ENCODE data around the gene ARHGEF40. TPM values are rescaled to one million over a fixed set of nuclear protein-coding genes. Genes with fewer than 3 reads are reported as not detected.

ARHGEF40 gene
- total RNA-seq, 1 donor from 2014 or later, result 21.2 TPM

Small RNA genes within 50 kb of the gene (microRNA-seq; reads per million reads assigned to microRNA genes)
- not detected for gene MIR6717

Other genes with a start within 250 kb of the ARHGEF40 start
- gene RNASE3, start 178.9 kb upstream of the ARHGEF40 start, total RNA-seq, result not detected
- 2.5 TPM for gene RNASE2, start 114.8 kb upstream of the ARHGEF40 start, total RNA-seq
- gene METTL17, start 80.3 kb upstream of the ARHGEF40 start, total RNA-seq, result 41.7 TPM
- not detected for gene SLC39A2, start 71.0 kb upstream of the ARHGEF40 start, total RNA-seq
- gene NDRG2, start 45.2 kb upstream of the ARHGEF40 start, total RNA-seq, result 327 TPM
- gene TPPP2, start 40.1 kb upstream of the ARHGEF40 start, total RNA-seq, result 0.81 TPM
- gene RNASE13, start 35.5 kb upstream of the ARHGEF40 start, total RNA-seq, result not detected
- gene RNASE7, start 27.9 kb upstream of the ARHGEF40 start, total RNA-seq, result not detected
- not detected for gene RNASE8, start 12.5 kb upstream of the ARHGEF40 start, total RNA-seq
- 50.0 TPM for gene ZNF219, start 28.4 kb downstream of the ARHGEF40 start, total RNA-seq
- gene TMEM253, start 30.8 kb downstream of the ARHGEF40 start, total RNA-seq, result 0.43 TPM
- gene OR5AU1, start 85.8 kb downstream of the ARHGEF40 start, total RNA-seq, result not detected
- 238 TPM for gene HNRNPC, start 199.1 kb downstream of the ARHGEF40 start, total RNA-seq
- gene RPGRIP1, start 209.8 kb downstream of the ARHGEF40 start, total RNA-seq, result 0.27 TPM

Data from Right ventricle myocardium superior (tissue), 1 donor.